Right cardiac atrium (tissue), 5 donors: Measurements from ENCODE around the gene SWI5. TPM values are rescaled to one million over a fixed set of nuclear protein-coding genes. Genes with fewer than 3 reads are reported as not detected.

ENCODE experiments used
- ATAC-seq, 2 donors: fragments of 200-7000 bp; cut with Tn5 transposase; one replicate each; pipeline versions ENCODE4 v1.8.0 to v1.9.1; 2020; ENCODE audit warnings: moderate library complexity in 2 of 2, mild to moderate bottlenecking in 1 of 2
- DNase-seq, 3 donors: peaks; one replicate each; pipeline ENCODE4 v3.0.0-alpha.2; 2020
- H3K27ac ChIP-seq: one replicate; pipeline ENCODE4 v1.5.1; 2013; ENCODE audit warnings: mild to moderate bottlenecking, low read length, control low read depth, moderate library complexity
- H3K27me3 ChIP-seq: one replicate; pipeline ENCODE4 v1.6.1; 2013; ENCODE audit not compliant: control insufficient read depth, insufficient read depth
- H3K4me1 ChIP-seq: one replicate; pipeline ENCODE4 v1.6.1; 2013; ENCODE audit warnings: low read length; ENCODE audit not compliant: control insufficient read depth, insufficient read depth
- H3K4me3 ChIP-seq: one replicate; pipeline ENCODE4 v1.5.1; 2013; ENCODE audit warnings: low read length, control low read depth
- H3K9me3 ChIP-seq: one replicate; pipeline ENCODE4 v1.6.1; 2013; ENCODE audit warnings: low read length; ENCODE audit not compliant: control insufficient read depth
- WGBS: extraction: QIAGEN DNeasy Blood & Tissue Kit; methylation state at CpG from one replicate; pipeline ENCODE4 v1.1.7; 2013; 5-methylcytosine and 5-hydroxymethylcytosine counted together
- intact Hi-C, 4 donors: fragments of 100-400 bp; cut with DNase I; formaldehyde crosslinking; loops; one replicate each; pipeline versions ENCODE4 v1.11.0 to v1.14.0; 2022 to 2023
- polyA plus RNA-seq: library from polyadenylated mRNA; stranded (reverse); fragments of 200-250 nt; gene quantifications from one replicate; pipeline ENCODE4 v1.2.3, GENCODE V29; 2013
- total RNA-seq, 4 donors: library from RNA; stranded (reverse); fragmentation: NEBNext Ultra II Directional; extraction: Animal tissue kit (Norgen Biotek cat#: 25700); gene quantifications; one replicate each; pipeline ENCODE4 v1.2.1, GENCODE V29; 2021
- donor health status: healthy with polysubstance abuse.
- donor health status: DM: no; HTN: yes; CAD: no.
- donor health status: DM: no; HTN: no; CAD: no.
- donor health status: DM: no; HTN: yes; CAD: no; lungs with severe emphysema.
- donor health status: DM: yes; HTN: yes; CAD: no.

Gene SWI5
- total and polyA plus RNA-seq, 5 donors = 18.7 to 33.7 (median 21.6) TPM

GRCh38 chr9:128322404-128323211 lies 46.5 kb downstream of the SWI5 start, which contains the start of the genes COQ4 and TRUB2:
COQ4 (plus strand) TSS chr9:128322839; CDS start chr9:128322859, 20 bp downstream.
TRUB2 (minus strand) TSS chr9:128322447; CDS start chr9:128322408, 39 bp downstream.
- Histone ChIP-seq H3K4me1 (peaks cover 6% of the 10 kb centered on the region), H3K27me3 (no peaks in the 10 kb centered on the region), H3K4me3 (peak within 1 kb of the TSS; percentile 73), H3K9me3 (no peaks in the 10 kb centered on the region), H3K27ac (peak within 1 kb of the TSS; percentile 98)
- DNase-seq = peak; percentile 93 to 97 (median 96)
- intact Hi-C loops = no loop called here
- peak; percentile 98 for ATAC-seq
- under 1% methylated on average over 83 of the region's 83 CpGs for WGBS

- intact Hi-C loops = no loop called here
- ATAC-seq (no peak), DNase-seq (no peak)
- no peaks in the 10 kb centered on the region for H3K27me3 ChIP-seq
- H3K9me3 ChIP-seq = no peaks in the 10 kb centered on the region
- 27% methylated on average over 16 of the region's 16 CpGs for WGBS
- peak overlapping the region; percentile 73 for H3K4me3 ChIP-seq
- peaks cover 6% of the 10 kb centered on the region for H3K4me1 ChIP-seq
- peak overlapping the region; percentile 98 for H3K27ac ChIP-seq
Measured at GRCh38 chr9:128323212-128323730, 47.2 kb downstream of the SWI5 start.

GRCh38 chr9:128323791-128324190 lies 47.7 kb downstream of the SWI5 start:
- 83% methylated on average over 12 of the region's 12 CpGs for WGBS
- H3K27me3 ChIP-seq = no peaks in the 10 kb centered on the region
- no peaks in the 10 kb centered on the region for H3K9me3 ChIP-seq
- ATAC-seq = no peak
- H3K4me3 ChIP-seq = peak overlapping the region; percentile 73
- H3K4me1 ChIP-seq = peaks cover 6% of the 10 kb centered on the region
- intact Hi-C loops = no loop called here
- no peak overlapping the region for H3K27ac ChIP-seq
- DNase-seq = no peak

- 96% methylated on average over 1 of the region's 1 CpG for WGBS
- DNase-seq (no peak), ATAC-seq (no peak)
- H3K4me1 ChIP-seq = peaks cover 6% of the 10 kb centered on the region
- no peaks in the 10 kb centered on the region for H3K27me3 ChIP-seq
- H3K27ac ChIP-seq = no peak overlapping the region
- H3K4me3 ChIP-seq = no peak overlapping the region
- intact Hi-C loops = no loop called here
- no peaks in the 10 kb centered on the region for H3K9me3 ChIP-seq
Measured at GRCh38 chr9:128324401-128324800, 48.3 kb downstream of the SWI5 start.

GRCh38 chr9:128325629-128326028 lies 49.6 kb downstream of the SWI5 start:
- Histone ChIP-seq H3K4me1 (peaks cover 6% of the 10 kb centered on the region), H3K4me3 (no peak overlapping the region), H3K9me3 (no peaks in the 10 kb centered on the region), H3K27ac (peak overlapping the region; percentile 1), H3K27me3 (no peaks in the 10 kb centered on the region)
- ATAC-seq (no peak), DNase-seq (no peak)
- 68% methylated on average over 13 of the region's 13 CpGs for WGBS
- intact Hi-C loops = no loop called here

GRCh38 chr9:128333451-128333869 lies 57.4 kb downstream of the SWI5 start:
- no peaks in the 10 kb centered on the region for H3K9me3 ChIP-seq
- intact Hi-C loops = no loop called here
- no peak overlapping the region for H3K4me3 ChIP-seq
- H3K27me3 ChIP-seq = no peaks in the 10 kb centered on the region
- H3K27ac ChIP-seq = no peak overlapping the region
- no peaks in the 10 kb centered on the region for H3K4me1 ChIP-seq
- no peak for ATAC-seq
- WGBS = 87% methylated on average over 11 of the region's 11 CpGs
- DNase-seq = no peak

- H3K4me1 ChIP-seq = no peaks in the 10 kb centered on the region
- DNase-seq = no peak
- H3K9me3 ChIP-seq = no peaks in the 10 kb centered on the region
- no peaks in the 10 kb centered on the region for H3K27me3 ChIP-seq
- WGBS = 85% methylated on average over 7 of the region's 7 CpGs
- no peak overlapping the region for H3K4me3 ChIP-seq
- ATAC-seq = no peak
- no peak overlapping the region for H3K27ac ChIP-seq
- intact Hi-C loops = no loop called here
Measured at GRCh38 chr9:128335161-128335560, 59.1 kb downstream of the SWI5 start.

- H3K9me3 ChIP-seq = no peaks in the 10 kb centered on the region
- ATAC-seq (no peak), DNase-seq (no peak)
- WGBS = 88% methylated on average over 2 of the region's 2 CpGs
- intact Hi-C loops = no loop called here
- H3K4me1 ChIP-seq = no peaks in the 10 kb centered on the region
- no peak overlapping the region for H3K27ac ChIP-seq
- H3K27me3 ChIP-seq = no peaks in the 10 kb centered on the region
- no peak overlapping the region for H3K4me3 ChIP-seq
Measured at GRCh38 chr9:128335914-128336313, 59.8 kb downstream of the SWI5 start.

GRCh38 chr9:128337936-128338335 lies 61.9 kb downstream of the SWI5 start:
- 93% methylated on average over 7 of the region's 7 CpGs for WGBS
- Histone ChIP-seq H3K27ac (no peak overlapping the region), H3K4me3 (no peak overlapping the region), H3K4me1 (no peaks in the 10 kb centered on the region), H3K9me3 (no peaks in the 10 kb centered on the region), H3K27me3 (no peaks in the 10 kb centered on the region)
- intact Hi-C loops = no loop called here
- DNase-seq (no peak), ATAC-seq (no peak)
